COLO829 (cell line): ENCODE measurements around the gene CARD6.
A peak's percentile ranks its signal among the peaks of the same experiment; 100 is the strongest.
"Not testable (repeated sequence)": the region's sequence is repeated elsewhere in the genome, so short reads cannot be mapped to it uniquely, and the experiment has no call there.

Source experiments
- DNase-seq: peaks from one replicate; pipeline ENCODE4 v3.0.0; 2012; ENCODE audit warnings: low spot score

CARD6 gene

GRCh38 chr5:40841068-40841805 is at the start of gene CARD6:
Gene CARD6 (plus strand): TSS chr5:40841367. CDS start chr5:40841383, 16 bp downstream.
- DNase-seq: no peak

- no peak for DNase-seq
These were observed 49.4 kb upstream of the CARD6 start for GRCh38 chr5:40791715-40792139.

GRCh38 chr5:40792691-40793090 is 48.5 kb upstream of the CARD6 start:
- DNase-seq: not testable (repeated sequence)

- DNase-seq: not testable (repeated sequence)
These were observed 46.8 kb upstream of the CARD6 start for GRCh38 chr5:40794340-40794739.

- not testable (repeated sequence) for DNase-seq
These were observed 46.3 kb upstream of the CARD6 start for GRCh38 chr5:40794877-40795276.

- DNase-seq: no peak
These were observed 44.7 kb upstream of the CARD6 start for GRCh38 chr5:40796487-40796889.

GRCh38 chr5:40797273-40798011 is 43.7 kb upstream of the CARD6 start:
- no peak for DNase-seq

GRCh38 chr5:40798012-40798800 is 43.0 kb upstream of the CARD6 start, which contains the start of gene PRKAA1:
Gene PRKAA1 (minus strand): TSS chr5:40798374. CDS start chr5:40798189, 185 bp downstream.
- peak; percentile 34 for DNase-seq

GRCh38 chr5:40798801-40799210 is 42.4 kb upstream of the CARD6 start:
- DNase-seq: no peak

- DNase-seq: no peak
These were observed 41.9 kb upstream of the CARD6 start for GRCh38 chr5:40799258-40799657.

- DNase-seq: no peak
These were observed 39.2 kb upstream of the CARD6 start for GRCh38 chr5:40801771-40802562.

- DNase-seq: no peak
These were observed 29.0 kb upstream of the CARD6 start for GRCh38 chr5:40812125-40812524.

- DNase-seq: no peak
These were observed 27.4 kb upstream of the CARD6 start for GRCh38 chr5:40813698-40814281.

GRCh38 chr5:40823459-40823858 is 17.7 kb upstream of the CARD6 start:
- DNase-seq: no peak

- DNase-seq: not testable (repeated sequence)
These were observed 15.6 kb upstream of the CARD6 start for GRCh38 chr5:40825461-40826043.

GRCh38 chr5:40826489-40827187 is 14.5 kb upstream of the CARD6 start:
- DNase-seq: no peak

GRCh38 chr5:40827188-40827977 is 13.8 kb upstream of the CARD6 start:
- no peak for DNase-seq

GRCh38 chr5:40828021-40828631 is 13.0 kb upstream of the CARD6 start:
- DNase-seq: no peak
